Pancreas (tissue), 10 donors: Measurements from ENCODE around the gene PDZD7. TPM values are rescaled to one million over a fixed set of nuclear protein-coding genes. Genes with fewer than 3 reads are reported as not detected.

Source experiments
- ATAC-seq, 4 donors: fragments of 200-7000 bp; cut with Tn5 transposase; one replicate each; pipeline versions ENCODE4 v1.8.0 to v1.9.1; 2020; ENCODE audit warnings: mild to moderate bottlenecking in 4 of 4, moderate library complexity in 4 of 4
- DNase-seq, 6 donors: peaks; one replicate each; pipeline ENCODE4 v3.0.0-alpha.2; 2020
- FAIRE-seq: peaks from 2 replicates; lab custom pipeline; 2012; peaks lifted over from hg19 to GRCh38; lab: Jason Lieb, UNC
- H3K27ac ChIP-seq, 4 donors: fragments of 200-600 bp; sonication (generic); 1 replicate in 3 of 4; 2 replicates in 1 of 4; pipeline versions ENCODE4 v1.5.0 to v1.8.0; 2020
- H3K27me3 ChIP-seq, 4 donors: fragments of 200-600 bp; one replicate each; pipeline ENCODE4 v1.8.0; 2021
- H3K36me3 ChIP-seq, 3 donors: fragments of 200-600 bp; sonication (generic) in 1 of 3; one replicate each; pipeline versions ENCODE4 v1.5.0 to v1.8.0; 2020 to 2021
- H3K4me1 ChIP-seq, 3 donors: fragments of 200-600 bp; one replicate each; pipeline ENCODE4 v1.8.0; 2021
- H3K4me3 ChIP-seq, 4 donors: fragments of 200-600 bp; sonication (generic) in 2 of 4; one replicate each; pipeline versions ENCODE4 v1.5.0 to v1.8.0; 2020 to 2021
- H3K9me3 ChIP-seq, 4 donors: fragments of 200-600 bp; one replicate each; pipeline ENCODE4 v1.8.0; 2021
- CTCF ChIP-seq, 4 donors: fragments of 200-600 bp; sonication (generic) in 3 of 4; IDR thresholded peaks; one replicate each; pipeline versions ENCODE4 v1.5.0 to v1.8.0; 2021; ENCODE audit warnings: antibody characterized with exemption in 4 of 4
- WGBS, 2 donors: extraction: QIAGEN DNeasy Blood & Tissue Kit; methylation state at CpG; one replicate each; pipeline ENCODE4 v1.1.7; 2013; 5-methylcytosine and 5-hydroxymethylcytosine counted together
- intact Hi-C, 3 donors: fragments of 100-400 bp; cut with DNase I; formaldehyde crosslinking; loops; one replicate each; pipeline versions ENCODE4 v1.11.1 to v1.14.2; 2022
- polyA plus RNA-seq, 2 donors: library from polyadenylated mRNA; stranded (reverse); fragments of 200-250 nt; gene quantifications; one replicate each; pipeline ENCODE4 v1.2.3, GENCODE V29; 2013
- total RNA-seq, 6 donors: library from RNA; stranded (reverse); fragmentation: NEBNext Ultra II Directional in 4 of 6; extraction: Animal tissue kit (Norgen Biotek cat#: 25700) in 4 of 6; gene quantifications; one replicate each; pipeline versions ENCODE4 v1.2.1 to v1.2.4, GENCODE V29; 2021 to 2023
- donor health status: healthy with polysubstance abuse.
- donor health status: DM: no; HTN: no; CAD: no; lungs with moderate emphysema.
- donor health status: DM: no; HTN: no; CAD: no.
- donor health status: control.
- donor health status: control.
- donor health status: Bipolar disorder and iron deficiency.
- donor health status: DM: yes; HTN: yes; CAD: no.
- donor health status: DM: no; HTN: no; CAD: no.
- donor health status: DM: no; HTN: no; CAD: no.
- donor health status: DM: yes; HTN: yes; CAD: no.

The PDZD7 gene
- total and polyA plus RNA-seq, 8 donors = 0.18 to 0.99 (median 0.38) TPM

GRCh38 chr10:100993986-100994708 is 36.8 kb downstream of the PDZD7 start:
- WGBS, 2 donors = 48 to 49% methylated on average over 10 of the region's 10 CpGs
- ATAC-seq (no peak), FAIRE-seq (no peak), DNase-seq (peak in 1 of 6 donors; percentile 33)
- no peak overlapping the region for H3K27ac ChIP-seq
- peaks cover 0 to 12% (median 8%) of the 10 kb centered on the region in 3 donors for H3K4me1 ChIP-seq
- peaks cover 0 to 3% (median 0%) of the 10 kb centered on the region in 3 donors for H3K36me3 ChIP-seq
- peak in 3 of 4 donors; percentile 34 to 44 (median 41) for TF ChIP-seq CTCF (IDR thresholded peaks at IDR 0.05)
- H3K9me3 ChIP-seq = no peaks in the 10 kb centered on the region
- no peaks in the 10 kb centered on the region for H3K27me3 ChIP-seq
- intact Hi-C loops = no loop called here
- no peak overlapping the region for H3K4me3 ChIP-seq

GRCh38 chr10:100989088-100989487 is 41.8 kb downstream of the PDZD7 start:
- Histone ChIP-seq H3K4me3 (peak overlapping the region in 1 of 4 donors; percentile 93), H3K9me3 (no peaks in the 10 kb centered on the region), H3K27ac (no peak overlapping the region), H3K27me3 (no peaks in the 10 kb centered on the region), H3K4me1 (peaks cover 7 to 27% (median 14%) of the 10 kb centered on the region in 3 donors), H3K36me3 (peaks cover 0 to 3% (median 0%) of the 10 kb centered on the region in 3 donors)
- FAIRE-seq (no peak), ATAC-seq (peak in 1 of 4 donors; percentile 13), DNase-seq (peak in 3 of 6 donors; percentile 41 to 76 (median 54))
- intact Hi-C loops = no loop called here
- TF ChIP-seq CTCF (IDR thresholded peaks at IDR 0.05) = no peak
- WGBS, 2 donors = 56 to 67% methylated on average over 21 of the region's 21 CpGs

- H3K27me3 ChIP-seq = no peaks in the 10 kb centered on the region
- H3K27ac ChIP-seq = no peak overlapping the region
- H3K4me1 ChIP-seq = peaks cover 7 to 27% (median 14%) of the 10 kb centered on the region in 3 donors
- DNase-seq (peak in 2 of 6 donors; percentile 31 to 37), ATAC-seq (no peak), FAIRE-seq (no peak)
- H3K36me3 ChIP-seq = peaks cover 0 to 3% (median 0%) of the 10 kb centered on the region in 3 donors
- 53 to 58% methylated on average over 10 of the region's 10 CpGs for WGBS, 2 donors
- peak overlapping the region; percentile 74 to 96 (median 84) for H3K4me3 ChIP-seq
- intact Hi-C loops = no loop called here
- no peak for TF ChIP-seq CTCF (IDR thresholded peaks at IDR 0.05)
- no peaks in the 10 kb centered on the region for H3K9me3 ChIP-seq
Measured at GRCh38 chr10:100988166-100988565, 42.8 kb downstream of the PDZD7 start.

- H3K27ac ChIP-seq = peak overlapping the region in 2 of 4 donors; percentile 35 to 70
- no peak for TF ChIP-seq CTCF (IDR thresholded peaks at IDR 0.05)
- peaks cover 0 to 3% (median 0%) of the 10 kb centered on the region in 3 donors for H3K36me3 ChIP-seq
- DNase-seq (no peak), ATAC-seq (no peak), FAIRE-seq (no peak)
- peak overlapping the region; percentile 74 to 96 (median 84) for H3K4me3 ChIP-seq
- no peaks in the 10 kb centered on the region for H3K27me3 ChIP-seq
- intact Hi-C loops = no loop called here
- no peaks in the 10 kb centered on the region for H3K9me3 ChIP-seq
- 2 to 4% methylated on average over 15 of the region's 15 CpGs for WGBS, 2 donors
- H3K4me1 ChIP-seq = peaks cover 7 to 27% (median 14%) of the 10 kb centered on the region in 3 donors
Measured at GRCh38 chr10:100987685-100988049, 43.3 kb downstream of the PDZD7 start.
